IPS-15b (cell line): ENCODE measurements around the gene SLCO1C1.

ENCODE experiments used
- H3K27me3 ChIP-seq: one replicate; pipeline ENCODE4 v1.6.1; 2013; ENCODE audit warnings: low read length; ENCODE audit not compliant: control insufficient read depth, insufficient read depth
- H3K36me3 ChIP-seq: one replicate; pipeline ENCODE4 v1.6.1; 2013; ENCODE audit warnings: low read length; ENCODE audit not compliant: control insufficient read depth, insufficient read depth
- H3K4me1 ChIP-seq: one replicate; pipeline ENCODE4 v1.6.1; 2013; ENCODE audit warnings: mild to moderate bottlenecking, low read length; ENCODE audit not compliant: control insufficient read depth, insufficient read depth
- H3K4me3 ChIP-seq: one replicate; pipeline ENCODE4 v1.5.1; 2013; ENCODE audit warnings: low read depth, low read length
- H3K9ac ChIP-seq: one replicate; pipeline ENCODE4 v1.6.1; 2013; ENCODE audit warnings: low read depth, mild to moderate bottlenecking, low read length
- H3K9me3 ChIP-seq: one replicate; pipeline ENCODE4 v1.6.1; 2013; ENCODE audit warnings: mild to moderate bottlenecking, low read length; ENCODE audit not compliant: control insufficient read depth, insufficient read depth

SLCO1C1 gene

GRCh38 chr12:20695232-20695631 is at the start of gene SLCO1C1:
Gene SLCO1C1, plus strand, starts transcription at chr12:20695332. Its CDS starts 4,245 bp downstream, at chr12:20699577.
- Histone ChIP-seq H3K4me3 (no peak within 1 kb of the TSS), H3K27me3 (no peaks in the 10 kb centered on the region), H3K9me3 (no peaks in the 10 kb centered on the region), H3K36me3 (no peaks in the 10 kb centered on the region), H3K9ac (no peak within 1 kb of the TSS), H3K4me1 (peaks cover 7% of the 10 kb centered on the region)

- Histone ChIP-seq H3K9ac (no peak overlapping the region), H3K27me3 (no peaks in the 10 kb centered on the region), H3K36me3 (no peaks in the 10 kb centered on the region), H3K9me3 (no peaks in the 10 kb centered on the region), H3K4me3 (no peak overlapping the region), H3K4me1 (no peaks in the 10 kb centered on the region)
Observed at GRCh38 chr12:20646239-20646827, 48.8 kb upstream of the SLCO1C1 start.

- H3K36me3 ChIP-seq, result no peaks in the 10 kb centered on the region
- H3K9me3 ChIP-seq, result no peaks in the 10 kb centered on the region
Observed at GRCh38 chr12:20653871-20654270, 41.3 kb upstream of the SLCO1C1 start.

GRCh38 chr12:20656600-20656999 is 38.5 kb upstream of the SLCO1C1 start:
- Histone ChIP-seq H3K9ac (no peak overlapping the region), H3K4me1 (peaks cover 2% of the 10 kb centered on the region), H3K4me3 (no peak overlapping the region), H3K27me3 (no peaks in the 10 kb centered on the region), H3K36me3 (peaks cover 7% of the 10 kb centered on the region), H3K9me3 (peaks cover 12% of the 10 kb centered on the region)

More at GRCh38 chr12:20653871-20654270, 41.3 kb upstream of the SLCO1C1 start:
- Histone ChIP-seq H3K4me3 (no peak overlapping the region), H3K4me1 (peaks cover 2% of the 10 kb centered on the region), H3K27me3 (no peaks in the 10 kb centered on the region), H3K9ac (no peak overlapping the region)

GRCh38 chr12:20657496-20657895 is 37.6 kb upstream of the SLCO1C1 start:
- Histone ChIP-seq H3K36me3 (peaks cover 8% of the 10 kb centered on the region), H3K4me3 (no peak overlapping the region)

GRCh38 chr12:20681334-20681733 is 13.8 kb upstream of the SLCO1C1 start:
- no peaks in the 10 kb centered on the region for H3K27me3 ChIP-seq
- H3K9me3 ChIP-seq, result no peaks in the 10 kb centered on the region
- no peaks in the 10 kb centered on the region for H3K36me3 ChIP-seq
- H3K9ac ChIP-seq, result no peak overlapping the region
- H3K4me3 ChIP-seq, result no peak overlapping the region
- no peaks in the 10 kb centered on the region for H3K4me1 ChIP-seq

More at GRCh38 chr12:20657496-20657895, 37.6 kb upstream of the SLCO1C1 start:
- peaks cover 20% of the 10 kb centered on the region for H3K9me3 ChIP-seq
- H3K4me1 ChIP-seq, result peaks cover 2% of the 10 kb centered on the region
- H3K9ac ChIP-seq, result no peak overlapping the region
- H3K27me3 ChIP-seq, result no peaks in the 10 kb centered on the region

- H3K36me3 ChIP-seq, result no peaks in the 10 kb centered on the region
- H3K4me3 ChIP-seq, result no peak overlapping the region
- H3K4me1 ChIP-seq, result peaks cover 7% of the 10 kb centered on the region
- no peak overlapping the region for H3K9ac ChIP-seq
- H3K27me3 ChIP-seq, result no peaks in the 10 kb centered on the region
- H3K9me3 ChIP-seq, result no peaks in the 10 kb centered on the region
Observed at GRCh38 chr12:20696181-20696905, 1.2 kb downstream of the SLCO1C1 start.

GRCh38 chr12:20701106-20701505 is 6.0 kb downstream of the SLCO1C1 start:
- Histone ChIP-seq H3K36me3 (no peaks in the 10 kb centered on the region), H3K4me1 (no peaks in the 10 kb centered on the region), H3K27me3 (no peaks in the 10 kb centered on the region), H3K9ac (no peak overlapping the region), H3K9me3 (no peaks in the 10 kb centered on the region), H3K4me3 (no peak overlapping the region)

- no peaks in the 10 kb centered on the region for H3K36me3 ChIP-seq
- no peaks in the 10 kb centered on the region for H3K27me3 ChIP-seq
- no peak overlapping the region for H3K4me3 ChIP-seq
- no peak overlapping the region for H3K9ac ChIP-seq
- H3K4me1 ChIP-seq, result no peaks in the 10 kb centered on the region
- H3K9me3 ChIP-seq, result no peaks in the 10 kb centered on the region
Observed at GRCh38 chr12:20704860-20705259, 9.7 kb downstream of the SLCO1C1 start.

- Histone ChIP-seq H3K9me3 (no peaks in the 10 kb centered on the region), H3K9ac (no peak overlapping the region), H3K4me3 (no peak overlapping the region), H3K27me3 (no peaks in the 10 kb centered on the region), H3K36me3 (no peaks in the 10 kb centered on the region), H3K4me1 (peaks cover 7% of the 10 kb centered on the region)
Observed at GRCh38 chr12:20711846-20712245, 16.7 kb downstream of the SLCO1C1 start.

GRCh38 chr12:20716037-20716436 is 20.9 kb downstream of the SLCO1C1 start:
- Histone ChIP-seq H3K9ac (no peak overlapping the region), H3K4me3 (no peak overlapping the region), H3K4me1 (peaks cover 7% of the 10 kb centered on the region), H3K36me3 (no peaks in the 10 kb centered on the region), H3K27me3 (no peaks in the 10 kb centered on the region), H3K9me3 (no peaks in the 10 kb centered on the region)

GRCh38 chr12:20716985-20717384 is 21.9 kb downstream of the SLCO1C1 start:
- Histone ChIP-seq H3K4me3 (no peak overlapping the region), H3K9ac (no peak overlapping the region), H3K4me1 (peaks cover 7% of the 10 kb centered on the region), H3K9me3 (no peaks in the 10 kb centered on the region), H3K36me3 (no peaks in the 10 kb centered on the region), H3K27me3 (no peaks in the 10 kb centered on the region)
